IMR-90 (cell line): ENCODE results near the gene PPARG. TPM values are rescaled to one million over a fixed set of nuclear protein-coding genes. Genes with fewer than 3 reads are reported as not detected.

Experiments
- ATAC-seq: fragments of 200-7000 bp; cut with Tn5 transposase; 2 replicates; pipeline ENCODE4 v1.9.1; 2020; ENCODE audit warnings: low read depth, mild to moderate bottlenecking, moderate library complexity
- BruUV-seq: library from RNA; stranded (reverse); fragments of 400-500 nt; replicated peaks from 2 replicates; lab custom pipeline; 2021; lab: Mats Ljungman, UMichigan
- CTCF ChIA-PET: fragments of 300-600 bp; formaldehyde crosslinking; extraction: SDS; loops from one replicate; lab custom pipeline; 2021; ENCODE audit warnings: antibody characterized with exemption; lab: Yijun Ruan, JAX
- POLR2A ChIA-PET: fragments of 300-600 bp; sonication (Branson Sonifier 250); formaldehyde crosslinking; loops from one replicate; lab custom pipeline; 2022; ENCODE audit warnings: antibody characterized with exemption; ENCODE audit not compliant: unreplicated experiment; lab: Charles Lee
- DNase-seq: peaks from one replicate; pipeline ENCODE4 v3.0.0; 2013
- H2AFZ ChIP-seq: replicated peaks from 2 replicates; pipeline ENCODE3; 2013; ENCODE audit warnings: low read length, mild to moderate bottlenecking; ENCODE audit not compliant: poor library complexity
- H2AK5ac ChIP-seq: 2 replicates; pipeline ENCODE4 v1.6.1; 2013; ENCODE audit warnings: low read depth, low read length, inconsistent platforms
- H2AK9ac ChIP-seq: replicated peaks from 2 replicates; pipeline ENCODE3; 2013; ENCODE audit warnings: mild to moderate bottlenecking, low read depth, low read length, moderate library complexity; ENCODE audit not compliant: poor library complexity
- H2BK120ac ChIP-seq: 2 replicates; pipeline ENCODE4 v1.6.1; 2013; ENCODE audit warnings: low read depth, low read length, inconsistent platforms
- H2BK15ac ChIP-seq: 3 replicates; pipeline ENCODE4 v1.6.1; 2013; ENCODE audit warnings: low read depth, low read length, inconsistent platforms
- H2BK20ac ChIP-seq: 2 replicates; pipeline ENCODE4 v1.6.1; 2013; ENCODE audit warnings: low read depth, mild to moderate bottlenecking, inconsistent platforms, low read length, moderate library complexity
- H2BK5ac ChIP-seq: 2 replicates; pipeline ENCODE4 v1.6.1; 2013; ENCODE audit warnings: mild to moderate bottlenecking, low read depth, low read length, inconsistent platforms; ENCODE audit not compliant: poor library complexity, severe bottlenecking
- H3K14ac ChIP-seq: replicated peaks from 2 replicates; pipeline ENCODE4 v1.6.1; 2013; ENCODE audit warnings: low read depth, low read length, inconsistent platforms
- H3K18ac ChIP-seq: 2 replicates; pipeline ENCODE4 v1.6.1; 2013; ENCODE audit warnings: low read depth, low read length, control low read depth
- H3K23ac ChIP-seq: 2 replicates; pipeline ENCODE4 v1.6.1; 2013; ENCODE audit warnings: low read depth, low read length, inconsistent platforms
- H3K27ac ChIP-seq: 2 replicates; pipeline ENCODE4 v1.5.1; 2013; ENCODE audit warnings: mild to moderate bottlenecking, control low read depth, low read length; ENCODE audit not compliant: insufficient read depth
- H3K27me3 ChIP-seq: 2 replicates; pipeline ENCODE4 v1.6.1; 2013; ENCODE audit warnings: low read length; ENCODE audit not compliant: control insufficient read depth, insufficient read depth
- H3K36me3 ChIP-seq: 2 replicates; pipeline ENCODE4 v1.6.1; 2013; ENCODE audit warnings: low read length, mixed read lengths; ENCODE audit not compliant: control insufficient read depth, insufficient read depth
- H3K4ac ChIP-seq: 2 replicates; pipeline ENCODE4 v1.6.1; 2013; ENCODE audit warnings: low read depth, low read length, inconsistent platforms
- H3K4me1 ChIP-seq: 2 replicates; pipeline ENCODE4 v1.6.1; 2013; ENCODE audit warnings: low read length, mixed read lengths; ENCODE audit not compliant: control insufficient read depth, insufficient read depth
- H3K4me2 ChIP-seq: 2 replicates; pipeline ENCODE4 v1.6.1; 2013; ENCODE audit warnings: low read depth, mild to moderate bottlenecking, control low read depth, low read length, moderate library complexity
- H3K4me3 ChIP-seq: 2 replicates; pipeline ENCODE4 v1.5.1; 2013; ENCODE audit warnings: low read depth, mild to moderate bottlenecking, control low read depth, low read length, moderate library complexity; ENCODE audit not compliant: insufficient read depth
- H3K56ac ChIP-seq: 2 replicates; pipeline ENCODE4 v1.6.1; 2013; ENCODE audit warnings: low read length, inconsistent platforms; ENCODE audit not compliant: insufficient read depth; ENCODE audit errors: extremely low read depth
- H3K79me1 ChIP-seq, 2 experiments: 2 replicates each; pipeline ENCODE4 v1.6.1; 2013; ENCODE audit warnings: low read length in 2 of 2, inconsistent platforms in 1 of 2, low read depth in 1 of 2
- H3K9ac ChIP-seq: 2 replicates; pipeline ENCODE4 v1.6.1; 2013; ENCODE audit warnings: low read depth, low read length, control low read depth
- H3K9me1 ChIP-seq: 2 replicates; pipeline ENCODE4 v1.6.1; 2013; ENCODE audit warnings: low read length, inconsistent platforms; ENCODE audit not compliant: insufficient read depth
- H3K9me3 ChIP-seq: 2 replicates; pipeline ENCODE4 v1.6.1; 2013; ENCODE audit warnings: low read length; ENCODE audit not compliant: control insufficient read depth, insufficient read depth
- H4K20me1 ChIP-seq: 2 replicates; pipeline ENCODE4 v1.6.1; 2013; ENCODE audit warnings: low read length, inconsistent platforms; ENCODE audit not compliant: insufficient read depth
- H4K5ac ChIP-seq: 2 replicates; pipeline ENCODE4 v1.6.1; 2013; ENCODE audit warnings: mild to moderate bottlenecking, low read depth, low read length, control low read depth
- H4K8ac ChIP-seq, 2 experiments: 2 replicates each; pipeline ENCODE4 v1.6.1; 2013; ENCODE audit warnings: low read depth in 2 of 2, low read length in 2 of 2, control low read depth in 1 of 2, inconsistent platforms in 1 of 2
- H4K91ac ChIP-seq: 2 replicates; pipeline ENCODE4 v1.6.1; 2013; ENCODE audit warnings: low read depth, low read length, inconsistent platforms; ENCODE audit not compliant: insufficient read depth
- CEBPB ChIP-seq: IDR thresholded peaks from 2 replicates; pipeline ENCODE4 v1.6.1; 2012; ENCODE audit warnings: low read depth, low read length, improper control_type of control experiment
- ELK1 ChIP-seq: fragments of 150-350 bp; IDR thresholded peaks from 2 replicates; pipeline ENCODE4 v1.6.1; 2016; ENCODE audit warnings: low read depth, mild to moderate bottlenecking, low read length, moderate library complexity, borderline replicate concordance
- NFE2L2 ChIP-seq: fragments of 150-350 bp; IDR thresholded peaks from 2 replicates; pipeline ENCODE4 v1.6.1; 2016; ENCODE audit warnings: low read depth, mild to moderate bottlenecking, low read length
- RCOR1 ChIP-seq: IDR thresholded peaks from 2 replicates; pipeline ENCODE4 v1.6.1; 2012; ENCODE audit warnings: mild to moderate bottlenecking, low read length, improper control_type of control experiment; ENCODE audit not compliant: insufficient replicate concordance
- WGBS, 2 experiments: methylation state at CpG; one replicate each; pipeline versions ENCODE4 v1.1.5 to v1.1.7; 2013; ENCODE audit warnings: missing lambda C conversion rate in 2 of 2; ENCODE audit not compliant: insufficient read length in 1 of 2; ENCODE audit errors: extremely low coverage in 2 of 2; 5-methylcytosine and 5-hydroxymethylcytosine counted together
- dilution Hi-C: fragments of 300-500 bp; cut with HindIII; formaldehyde crosslinking; loops from one replicate; pipeline ENCODE4 v1.14.3; 2018; ENCODE audit warnings: low sequenced_read_pairs; ENCODE audit not compliant: unreplicated experiment
- in situ Hi-C: fragments of 300-500 bp; cut with MboI; formaldehyde crosslinking; loops from 3 replicates; pipeline ENCODE4 v1.14.3; 2019; ENCODE audit warnings: low sequenced_read_pairs, inconsistent platforms, mixed read lengths
- intact Hi-C: fragments of 100-400 bp; cut with micrococcal nuclease; formaldehyde crosslinking; loops from 2 replicates; pipeline ENCODE4 v1.10.0; 2022
- polyA plus RNA-seq, 3 experiments: library from polyadenylated mRNA; depleted of rRNA; stranded (reverse); fragments of >200 nt; gene quantifications; 2 replicates each; pipeline ENCODE4 v1.2.3, GENCODE V29; 2012; ENCODE audit warnings: low replicate concordance in 1 of 3
- total RNA-seq: library from RNA; depleted of rRNA; stranded (reverse); fragments of >200 nt; gene quantifications from 2 replicates; pipeline ENCODE4 v1.2.3, GENCODE V29; 2012

Gene PPARG
- total and polyA plus RNA-seq, 2 of the 4 experiments (the other 2 are of a cell fraction): 11.2 to 23.8 TPM

GRCh38 chr3:12430086-12430485, 141.2 kb downstream of the PPARG start:
- no peak overlapping the region for H2BK20ac ChIP-seq
- no TSS peak for BruUV-seq
- H4K8ac ChIP-seq: no peak overlapping the region
- in situ Hi-C loops (no loop called here), intact Hi-C loops (no loop called here), dilution Hi-C loops (no loop called here)
- H3K36me3 ChIP-seq: peaks cover 13% of the 10 kb centered on the region; the same call in 1 of the 2 replicates
- H3K9me1 ChIP-seq: no peaks in the 10 kb centered on the region
- H4K91ac ChIP-seq: no peak overlapping the region
- no peak overlapping the region for H3K9ac ChIP-seq
- H2BK120ac ChIP-seq: no peak overlapping the region
- H2BK5ac ChIP-seq: no peak overlapping the region
- no peak overlapping the region for H3K14ac ChIP-seq
- no peak overlapping the region for H4K5ac ChIP-seq
- no peak overlapping the region for H3K23ac ChIP-seq
- no peak overlapping the region for H3K4ac ChIP-seq
- H2BK15ac ChIP-seq: no peak overlapping the region
- no peak overlapping the region for H3K18ac ChIP-seq
- ChIA-PET CTCF (no interaction called here), POLR2A (no interaction called here)
- H3K79me1 ChIP-seq: no peaks in the 10 kb centered on the region
- no peak overlapping the region for H3K4me2 ChIP-seq
- no peaks in the 10 kb centered on the region for H3K9me3 ChIP-seq
- no peak overlapping the region for H2AK9ac ChIP-seq
- DNase-seq: no peak
- no CpG with 5 or more reads among the region's 5 CpGs for WGBS, 2 experiments
- H4K20me1 ChIP-seq: no peaks in the 10 kb centered on the region
- no peak overlapping the region for H2AFZ ChIP-seq
- no peak overlapping the region for H3K56ac ChIP-seq
- TF ChIP-seq NFE2L2: no peak
- TF ChIP-seq ELK1: no peak
- no peak for TF ChIP-seq CEBPB
- TF ChIP-seq RCOR1: no peak
- no peak overlapping the region for H3K27ac ChIP-seq
- H2AK5ac ChIP-seq: no peak overlapping the region
- no peak overlapping the region for H3K4me3 ChIP-seq
- ATAC-seq: no peak
- H3K4me1 ChIP-seq: no peaks in the 10 kb centered on the region
- no peaks in the 10 kb centered on the region for H3K27me3 ChIP-seq
